Amniotic epithelial cell (primary cell): ENCODE data around the gene NCEH1.
A peak's percentile ranks its signal among the peaks of the same experiment; 100 is the strongest.

Experiments
- DNase-seq: peaks from one replicate; pipeline ENCODE4 v3.0.0-alpha.2; 2010; ENCODE audit warnings: low read depth

Gene NCEH1

GRCh38 chr3:172646439-172647015 lies 64.3 kb downstream of the NCEH1 start:
- DNase-seq, result no peak

GRCh38 chr3:172644258-172644657 lies 66.6 kb downstream of the NCEH1 start:
- no peak for DNase-seq

DNA sequence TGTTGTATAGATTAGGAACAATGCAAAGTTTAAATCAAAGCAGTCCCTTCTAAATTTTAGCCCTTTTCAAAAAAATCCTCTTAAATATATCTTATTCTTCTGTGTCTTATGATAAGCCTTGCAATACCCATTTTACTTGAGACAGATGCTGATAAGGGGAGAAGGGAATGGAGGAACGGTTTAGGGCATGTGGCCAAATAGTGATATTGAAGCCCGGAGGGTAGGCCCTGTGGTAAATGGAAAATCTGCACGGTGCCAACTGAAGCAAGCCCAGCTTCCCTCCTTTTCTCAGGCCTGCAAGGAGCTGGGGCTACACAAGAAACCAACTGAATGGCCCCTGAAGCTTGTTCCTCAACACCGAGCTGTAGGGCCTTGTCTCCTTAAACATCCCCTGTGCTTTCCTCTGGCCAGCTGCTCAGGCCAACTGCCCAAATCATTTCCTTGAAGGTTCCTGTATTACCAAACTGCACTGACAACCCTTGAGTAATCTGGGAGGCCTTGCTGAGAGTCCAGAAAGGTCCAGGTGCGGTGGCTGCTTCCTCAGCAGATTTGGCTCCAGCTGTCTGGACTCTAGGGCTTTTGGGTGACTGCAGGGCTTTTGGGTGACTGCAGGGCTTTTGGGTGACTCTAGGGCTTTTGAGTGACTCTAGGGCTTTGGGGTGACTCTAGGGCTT lies 67.2 kb downstream of the NCEH1 start:
- DNase-seq, result no peak

DNA sequence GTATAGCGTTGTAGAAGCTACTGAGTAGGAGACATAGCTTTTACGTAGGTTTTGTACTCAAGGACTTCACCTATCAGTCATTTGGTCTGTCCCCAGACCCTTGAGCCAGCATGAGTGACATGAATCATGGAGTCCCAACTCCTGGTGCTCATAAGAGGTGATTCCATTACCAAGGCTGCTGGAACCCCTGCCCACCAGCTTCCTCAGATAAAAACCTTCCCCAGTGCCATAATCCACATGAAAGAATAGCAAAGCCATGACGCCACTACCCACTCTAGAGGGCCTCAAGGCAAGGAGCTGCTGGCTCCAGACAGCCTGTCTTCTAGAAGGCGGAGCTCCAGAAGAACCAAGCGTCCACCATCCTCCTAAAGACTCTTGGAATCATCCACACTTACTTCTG lies 69.6 kb downstream of the NCEH1 start:
- no peak for DNase-seq

DNA sequence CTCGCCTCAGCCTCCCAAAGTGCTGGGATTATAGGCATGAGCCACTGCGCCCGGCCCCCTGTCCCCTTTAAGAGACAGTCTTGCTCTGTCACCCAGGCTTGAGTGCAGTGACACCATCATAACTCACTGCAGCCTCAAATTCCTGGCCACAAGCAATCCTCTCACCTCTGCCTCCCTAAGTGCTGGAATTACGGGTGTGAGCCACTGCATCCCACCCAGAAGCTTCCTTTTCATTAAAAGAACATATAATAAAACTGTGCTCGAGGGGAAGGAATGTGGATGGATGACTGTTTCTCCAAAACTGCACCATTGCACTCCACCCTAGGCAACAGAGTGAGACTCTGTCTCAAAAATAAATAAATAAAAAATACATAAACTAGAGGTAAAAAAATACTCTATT lies 70.1 kb downstream of the NCEH1 start:
- DNase-seq, result no peak

DNA sequence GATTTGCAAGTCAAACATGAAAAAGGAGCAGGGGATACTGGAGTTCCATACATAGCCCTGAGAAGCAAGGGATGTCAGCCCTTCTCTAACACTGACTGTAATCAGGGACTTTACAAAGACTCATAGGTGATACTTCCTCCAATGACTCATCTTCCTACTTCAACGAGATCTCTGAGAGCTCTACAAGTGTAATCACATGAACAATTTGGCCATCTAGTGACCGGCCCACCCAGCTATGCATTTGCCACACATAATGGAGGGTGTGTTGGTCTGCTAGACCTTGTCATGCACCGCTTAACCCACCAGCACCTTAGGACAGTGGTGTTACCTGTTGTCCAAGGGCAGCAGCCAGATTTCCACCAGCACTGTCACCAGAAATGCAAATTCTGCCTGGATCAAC lies 75.3 kb downstream of the NCEH1 start:
- DNase-seq, result no peak

GRCh38 chr3:172634948-172635347 lies 75.9 kb downstream of the NCEH1 start:
- no peak for DNase-seq

GRCh38 chr3:172630316-172630715 lies 80.6 kb downstream of the NCEH1 start:
- no peak for DNase-seq

GRCh38 chr3:172629470-172629869 lies 81.4 kb downstream of the NCEH1 start:
- no peak for DNase-seq

GRCh38 chr3:172627057-172627809 lies 83.6 kb downstream of the NCEH1 start:
- DNase-seq, result peak; percentile 79

DNA sequence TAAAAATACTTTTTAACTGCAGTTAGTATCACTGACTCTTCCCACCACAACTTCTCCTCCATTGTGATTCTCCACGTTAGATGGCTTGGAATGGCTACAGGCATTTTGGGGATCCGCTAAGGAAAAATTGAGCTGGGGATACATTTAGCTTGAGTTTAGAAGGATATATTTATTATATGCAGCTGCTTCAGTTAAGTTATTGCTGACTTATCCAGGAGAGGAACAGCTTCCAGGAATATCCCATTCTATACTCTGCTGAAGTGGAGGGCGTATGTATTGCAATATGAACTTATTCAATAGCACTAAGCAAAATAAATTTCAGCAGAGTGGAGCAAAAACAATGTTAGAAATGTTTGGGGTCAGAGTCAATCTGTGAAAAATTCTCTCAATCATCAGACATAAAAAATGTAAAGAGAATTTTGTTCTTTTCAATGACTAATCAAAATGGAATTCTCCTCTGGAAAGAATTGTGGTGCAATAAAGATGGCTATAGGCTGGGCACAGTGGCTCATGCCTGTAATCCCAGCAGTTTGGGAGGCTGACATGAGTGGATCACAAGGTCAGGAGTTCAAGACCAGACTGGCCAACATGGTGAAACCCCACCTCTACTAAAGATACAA lies 84.7 kb downstream of the NCEH1 start:
- DNase-seq, result peak; percentile 76

DNA sequence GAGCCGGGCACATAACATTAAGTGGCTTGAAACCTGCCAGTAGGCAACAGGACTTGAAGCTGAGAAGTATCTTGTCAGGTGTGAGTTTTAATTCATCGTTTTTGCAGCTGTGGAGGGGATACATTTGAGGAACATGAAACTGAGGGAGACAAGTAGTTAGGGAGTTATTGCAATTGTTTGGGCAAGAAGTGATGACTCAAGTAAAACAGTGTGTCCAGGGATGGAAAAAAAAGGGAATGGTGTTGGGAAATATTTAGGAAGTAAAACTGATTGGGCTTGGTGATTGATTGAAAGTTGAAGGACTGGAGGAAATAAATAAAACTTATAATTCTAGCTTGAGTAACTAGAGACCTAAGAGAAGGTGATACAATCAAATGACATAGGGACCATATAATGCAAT lies 85.5 kb downstream of the NCEH1 start:
- DNase-seq, result peak; percentile 71

DNA sequence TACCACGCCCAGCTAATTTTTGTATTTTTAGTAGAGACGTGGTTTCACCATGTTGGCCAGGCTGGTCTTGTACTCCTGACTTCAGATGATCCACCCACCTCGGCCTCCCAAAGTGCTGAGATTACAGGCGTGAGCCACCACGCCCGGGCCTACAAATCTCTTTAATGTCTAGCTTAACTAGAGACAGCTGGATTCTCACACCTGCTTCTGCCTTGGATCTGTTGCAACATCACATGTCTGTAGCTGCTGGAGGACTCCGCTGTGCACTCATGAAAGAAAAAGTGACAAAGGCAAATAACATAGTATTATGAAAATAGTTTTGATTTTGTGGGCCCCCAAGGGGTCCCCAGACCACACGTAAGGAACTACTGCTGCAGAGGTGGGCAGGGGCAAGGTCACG lies 85.9 kb downstream of the NCEH1 start:
- DNase-seq, result no peak

DNA sequence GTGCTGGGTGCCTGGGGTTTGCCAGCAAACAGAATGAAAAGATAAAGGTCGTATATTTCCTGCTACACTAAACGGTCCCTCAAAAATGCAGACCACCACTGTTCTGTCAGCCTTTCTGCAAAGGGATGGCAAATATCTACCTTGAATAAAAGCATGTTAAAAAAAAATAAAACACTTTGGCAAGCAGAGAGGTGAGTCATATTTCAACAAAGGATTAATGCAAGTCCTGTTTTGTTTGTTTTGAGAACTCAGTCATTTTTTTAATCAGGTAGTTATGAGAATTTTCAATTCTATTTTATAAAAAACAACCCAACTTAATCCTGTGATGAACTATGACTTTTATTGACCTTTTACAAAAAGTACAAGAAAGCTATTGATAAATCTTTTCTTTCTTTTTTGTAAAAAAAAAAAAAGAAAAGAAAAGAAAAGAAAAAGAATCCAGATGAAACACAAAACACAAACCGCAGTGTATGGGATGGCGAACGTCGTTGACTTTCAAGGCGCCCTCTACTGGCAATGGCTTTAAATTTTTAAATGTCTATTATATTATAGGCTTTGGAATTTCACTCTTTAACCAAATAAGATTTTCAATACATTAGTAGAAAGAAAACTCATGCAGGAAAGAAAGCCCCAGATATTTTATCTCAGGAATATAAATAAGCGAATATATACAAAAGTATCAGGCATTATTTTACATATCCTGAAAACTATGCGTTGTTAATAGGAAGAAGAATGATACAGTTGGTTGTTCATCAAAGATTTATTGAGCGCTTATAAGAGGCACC lies 87.8 kb downstream of the NCEH1 start:
- DNase-seq, result peak; percentile 74

DNA sequence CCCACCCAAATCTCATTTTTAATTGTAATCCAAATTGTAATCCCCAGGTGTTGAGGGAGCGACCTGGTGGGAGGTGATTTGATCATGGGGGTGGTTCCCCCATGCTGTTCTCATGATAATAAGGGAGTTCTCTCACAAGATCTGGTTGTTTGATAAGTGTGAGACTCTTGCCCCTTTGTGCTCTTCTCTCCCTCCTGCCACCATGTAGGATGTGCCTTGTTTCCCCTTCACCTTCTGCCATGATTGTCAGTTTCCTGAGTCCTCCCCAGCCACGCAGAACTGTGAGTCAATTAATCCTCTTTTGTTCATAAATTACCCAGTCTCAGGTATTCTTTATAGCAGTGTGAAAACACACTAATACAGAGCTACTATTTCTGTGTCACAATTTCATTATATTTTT lies 88.7 kb downstream of the NCEH1 start:
- no peak for DNase-seq

DNA sequence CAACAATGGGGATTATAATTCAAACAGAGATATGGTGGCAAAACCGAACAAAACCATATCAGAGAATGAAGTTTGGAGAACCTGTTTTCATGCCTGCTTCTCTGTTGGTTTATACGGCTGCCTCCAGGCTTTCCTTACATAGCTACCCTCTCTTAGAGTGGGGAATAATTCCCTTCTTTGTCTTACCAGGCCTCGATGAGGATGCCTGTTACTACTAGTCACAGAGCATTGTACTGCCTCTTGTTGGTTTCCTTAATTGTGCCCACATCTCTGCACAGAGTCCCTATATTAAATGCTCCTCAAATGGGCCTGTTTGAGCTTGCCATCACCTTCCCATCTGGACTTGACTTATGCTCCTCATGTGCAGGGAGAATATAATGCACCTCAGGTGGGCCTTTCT lies 92.9 kb downstream of the NCEH1 start:
- no peak for DNase-seq

- no peak for DNase-seq
Measured at GRCh38 chr3:172617013-172617706, 93.7 kb downstream of the NCEH1 start.

DNA sequence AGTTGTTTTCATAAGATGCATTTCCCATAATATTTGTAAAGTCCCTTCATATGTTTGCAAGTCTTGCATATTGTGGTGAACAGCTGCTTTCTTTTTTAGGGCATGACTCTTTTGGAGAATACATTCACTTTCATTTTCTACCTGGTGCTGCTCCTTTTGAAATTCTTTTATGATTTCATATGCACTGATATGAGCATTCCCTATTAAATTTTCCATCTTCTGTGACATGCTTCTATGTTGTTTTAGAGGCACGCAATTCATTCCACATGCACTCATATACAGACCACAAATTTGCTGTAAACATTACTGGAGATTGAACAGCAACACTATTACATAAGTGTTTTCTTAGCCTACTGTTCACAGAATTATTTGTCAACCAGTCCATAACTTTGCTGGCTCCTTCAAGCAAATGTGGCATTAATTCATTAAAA lies 94.8 kb downstream of the NCEH1 start:
- no peak for DNase-seq

DNA sequence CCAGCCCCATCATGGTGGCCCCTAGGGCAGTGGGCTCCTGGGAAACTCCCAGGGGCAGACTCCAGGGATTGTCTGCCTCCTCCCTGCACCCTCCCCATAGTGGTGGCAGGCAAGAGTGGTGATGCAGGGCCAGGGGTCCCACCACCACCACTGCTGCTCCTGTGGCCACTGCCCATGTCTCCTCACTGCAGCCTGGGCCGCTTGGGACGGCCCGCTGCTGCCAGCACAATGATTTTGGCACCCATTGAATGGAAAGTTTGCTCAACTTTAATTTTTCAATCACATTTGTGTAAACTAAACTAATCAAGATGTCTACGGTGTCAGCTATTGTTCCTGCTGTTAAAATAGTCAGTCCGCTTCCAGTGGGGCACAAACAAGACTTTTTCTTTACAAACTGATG lies 95.6 kb downstream of the NCEH1 start:
- DNase-seq, result no peak

- no peak for DNase-seq
Measured at GRCh38 chr3:172614340-172615274, 96.3 kb downstream of the NCEH1 start.
